K562 (cell line): ENCODE results near the gene PPP1R14C. TPM values are rescaled to one million over a fixed set of nuclear protein-coding genes. Genes with fewer than 3 reads are reported as not detected.
A peak's percentile ranks its signal among the peaks of the same experiment; 100 is the strongest.

Experiments
- DACH1 ChIP-seq: fragments of 450-650 bp; IDR thresholded peaks from 2 replicates; pipeline ENCODE4 v1.6.1; 2018; ENCODE audit not compliant: partially characterized antibody
- ESRRB ChIP-seq: fragments of 250-450 bp; sonication (Bioruptor Pico); IDR thresholded peaks from 2 replicates; pipeline ENCODE4 v1.5.0; 2020; ENCODE audit warnings: mild to moderate bottlenecking, moderate library complexity, borderline replicate concordance
- FOSL1 ChIP-seq: fragments of 200-800 bp; sonication (Bioruptor generic); conservative IDR thresholded peaks from 2 replicates; pipeline ENCODE4 v1.6.1; 2016; ENCODE audit warnings: missing genetic modification characterization, missing compliant biosample characterization
- GTF3C2 ChIP-seq: IDR thresholded peaks from 3 replicates; pipeline ENCODE4 v1.6.1; 2011; ENCODE audit warnings: borderline replicate concordance, mild to moderate bottlenecking, moderate library complexity; ENCODE audit not compliant: insufficient read length; ENCODE audit errors: extremely low read depth
- PBX2 ChIP-seq, 2 experiments: IDR thresholded peaks in 1 of 2; conservative IDR thresholded peaks in 1 of 2; 2 replicates each; pipeline ENCODE4 v1.6.1; 2016; ENCODE audit warnings: low read depth in 2 of 2, mild to moderate bottlenecking in 1 of 2, missing compliant biosample characterization in 1 of 2, missing genetic modification characterization in 1 of 2, moderate library complexity in 1 of 2
- TARDBP ChIP-seq: fragments of 450-650 bp; IDR thresholded peaks from 2 replicates; pipeline ENCODE4 v1.6.1; 2016
- TEAD1 ChIP-seq, 2 experiments: fragments of 450-650 bp in 1 of 2; sonication (generic) in 1 of 2; formaldehyde crosslinking; IDR thresholded peaks; 2 replicates each; pipeline versions ENCODE4 v1.4.0 to v1.8.0; 2020 to 2022; ENCODE audit warnings: mild to moderate bottlenecking in 2 of 2, missing genetic modification reagents in 1 of 2
- THRB ChIP-seq: fragments of 450-650 bp; formaldehyde crosslinking; conservative IDR thresholded peaks from 2 replicates; pipeline ENCODE4 v1.4.0; 2022; ENCODE audit warnings: mild to moderate bottlenecking, missing genetic modification characterization
- ZNF407 ChIP-seq: fragments of 450-650 bp; IDR thresholded peaks from 2 replicates; pipeline ENCODE4 v1.6.1; 2016; ENCODE audit warnings: low read depth
- polyA plus RNA-seq, 8 experiments: library from polyadenylated mRNA; depleted of rRNA in 4 of 8; stranded (reverse) in 5 of 8; unstranded in 3 of 8; fragments of >200 nt; fragmentation: Nextera tagmentation in 2 of 8; fragmentation: Illumina TruSeq in 1 of 8; extraction: Ambion mirVana in 2 of 8; extraction: Trizol in 1 of 8; gene quantifications; 2 replicates each; pipeline versions ENCODE4 v1.2.1 to v1.2.3, GENCODE V29; 2011 to 2014; ENCODE audit warnings: inconsistent platforms in 1 of 8, missing spikeins in 1 of 8
- total RNA-seq, 7 experiments: library from RNA; depleted of rRNA in 6 of 7; stranded (reverse); fragments of >200 nt in 6 of 7; fragmentation: Illumina TruSeq in 2 of 7; extraction: Trizol in 2 of 7; gene quantifications; 2 replicates each; pipeline versions ENCODE4 v1.2.1 to v1.2.3, GENCODE V29; 2011 to 2021; ENCODE audit warnings: low replicate concordance in 1 of 7

PPP1R14C gene
- total and polyA plus RNA-seq, 9 of the 15 experiments (the other 6 are each of a cell fraction or from before 2014, with no cell fraction given) = 4.5 to 16.6 (median 11.9) TPM

GRCh38 chr6:150150821-150151646, 8.2 kb downstream of the PPP1R14C start (continued):
- TF ChIP-seq PBX2 (CRISPR knock-in tag; IDR thresholded peaks at IDR 0.05; ENCODE audit: low read depth) (no peak), PBX2 (tag; conservative IDR thresholded peaks at IDR 0.05; ENCODE audit: low read depth) (peak; percentile 89), FOSL1 (peak; percentile 95), ZNF407 (peak; percentile 59; the same call in 1 of the 2 replicates), GTF3C2 (no peak), THRB (CRISPR knock-in tag) (peak; percentile 88), ESRRB (CRISPR knock-in tag) (no peak), TARDBP (no peak), DACH1 (no peak), TEAD1 (CRISPR knock-in tag; IDR thresholded peaks at IDR 0.05) (peak in 1 of 2 experiments; percentile 78; a peak in 2 of 4 replicates)
